ENCODE data around the gene DPP9. TPM values are rescaled to one million over a fixed set of nuclear protein-coding genes. Genes with fewer than 3 reads are reported as not detected.

DPP9 gene
- total and polyA plus RNA-seq, 2 of the 4 experiments (the other 2 are of a cell fraction) = 12.4 to 33.0 TPM

DNA sequence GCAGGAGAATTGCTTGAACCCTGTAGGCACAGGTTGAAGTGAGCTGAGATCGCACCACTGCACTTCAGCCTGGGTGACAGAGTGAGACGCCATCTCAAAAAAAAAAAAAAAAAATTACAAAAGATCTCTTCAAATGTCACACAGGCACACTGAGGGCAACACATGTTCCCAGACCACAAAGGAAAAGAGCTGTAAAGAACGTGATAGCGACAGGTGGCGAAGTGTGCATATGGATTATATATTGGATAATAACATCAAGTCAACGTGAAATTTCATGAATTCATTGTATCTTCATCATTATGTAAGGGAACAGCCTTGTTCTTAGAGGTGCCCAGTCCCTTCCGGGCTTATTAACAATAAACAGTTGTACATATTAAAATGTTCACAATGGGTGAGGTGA is 31.8 kb upstream of the DPP9 start:
- POLR2A ChIA-PET (ENCODE audit: unreplicated experiment) = no interaction called here

More for the DNA sequence above, 31.8 kb upstream of the DPP9 start:
- H3K79me1 ChIP-seq (ENCODE audit: low read depth in 1 of 2, low read length in 2 of 2) = no peaks in the 10 kb centered on the region
- H2AK9ac ChIP-seq (replicated peaks; ENCODE audit: low read depth, low read length, poor library complexity) = no peak overlapping the region
- intact Hi-C loops (cut with micrococcal nuclease) = no loop called here
- H3K36me3 ChIP-seq (ENCODE audit: control insufficient read depth, insufficient read depth, low read length) = no peaks in the 10 kb centered on the region
- dilution Hi-C loops (cut with HindIII; ENCODE audit: low sequenced_read_pairs, unreplicated experiment) = no loop called here
- H2BK120ac ChIP-seq (ENCODE audit: low read depth, low read length) = no peak overlapping the region
- H3K27ac ChIP-seq (ENCODE audit: insufficient read depth, low read length) = no peak overlapping the region
- DNase-seq (no peak), ATAC-seq (ENCODE audit: low read depth) (no peak)
- H3K18ac ChIP-seq (ENCODE audit: low read depth, low read length) = no peak overlapping the region
- no peak overlapping the region for H2BK15ac ChIP-seq (ENCODE audit: low read depth, low read length)
- no peak overlapping the region for H3K4me2 ChIP-seq (ENCODE audit: low read depth, low read length)
- H4K8ac ChIP-seq (ENCODE audit: low read depth in 2 of 2, low read length in 2 of 2) = no peak overlapping the region
- no peaks in the 10 kb centered on the region for H3K9me1 ChIP-seq (ENCODE audit: insufficient read depth, low read length)
- no peak overlapping the region for H4K91ac ChIP-seq (ENCODE audit: insufficient read depth, low read depth, low read length)
- H2BK20ac ChIP-seq (ENCODE audit: low read depth, low read length) = no peak overlapping the region
- no peak overlapping the region for H4K5ac ChIP-seq (ENCODE audit: low read depth, low read length)
- no peak overlapping the region for H3K14ac ChIP-seq (replicated peaks; ENCODE audit: low read depth, low read length)
- no peak overlapping the region for H3K4ac ChIP-seq (ENCODE audit: low read depth, low read length)
- H3K4me3 ChIP-seq (ENCODE audit: insufficient read depth, low read depth, low read length) = no peak overlapping the region
- no peaks in the 10 kb centered on the region for H4K20me1 ChIP-seq (ENCODE audit: insufficient read depth, low read length)
- no peak overlapping the region for H3K56ac ChIP-seq (ENCODE audit: extremely low read depth, insufficient read depth, low read length)
- no peak overlapping the region for H3K9ac ChIP-seq (ENCODE audit: low read depth, low read length)
- H2AK5ac ChIP-seq (ENCODE audit: low read depth, low read length) = no peak overlapping the region
- H2AFZ ChIP-seq (replicated peaks; ENCODE audit: low read length, poor library complexity) = no peak overlapping the region
- H2BK5ac ChIP-seq (ENCODE audit: low read depth, low read length, poor library complexity, severe bottlenecking) = no peak overlapping the region
- CTCF ChIA-PET = no interaction called here
- peaks cover 3% of the 10 kb centered on the region; the same call in 1 of the 2 replicates for H3K9me3 ChIP-seq (ENCODE audit: control insufficient read depth, insufficient read depth, low read length)
- WGBS, 2 experiments (ENCODE audit: extremely low coverage in 2 of 2, insufficient read length in 1 of 2) = no CpG with 5 or more reads among the region's 7 CpGs
- TF ChIP-seq, protein P1, sequence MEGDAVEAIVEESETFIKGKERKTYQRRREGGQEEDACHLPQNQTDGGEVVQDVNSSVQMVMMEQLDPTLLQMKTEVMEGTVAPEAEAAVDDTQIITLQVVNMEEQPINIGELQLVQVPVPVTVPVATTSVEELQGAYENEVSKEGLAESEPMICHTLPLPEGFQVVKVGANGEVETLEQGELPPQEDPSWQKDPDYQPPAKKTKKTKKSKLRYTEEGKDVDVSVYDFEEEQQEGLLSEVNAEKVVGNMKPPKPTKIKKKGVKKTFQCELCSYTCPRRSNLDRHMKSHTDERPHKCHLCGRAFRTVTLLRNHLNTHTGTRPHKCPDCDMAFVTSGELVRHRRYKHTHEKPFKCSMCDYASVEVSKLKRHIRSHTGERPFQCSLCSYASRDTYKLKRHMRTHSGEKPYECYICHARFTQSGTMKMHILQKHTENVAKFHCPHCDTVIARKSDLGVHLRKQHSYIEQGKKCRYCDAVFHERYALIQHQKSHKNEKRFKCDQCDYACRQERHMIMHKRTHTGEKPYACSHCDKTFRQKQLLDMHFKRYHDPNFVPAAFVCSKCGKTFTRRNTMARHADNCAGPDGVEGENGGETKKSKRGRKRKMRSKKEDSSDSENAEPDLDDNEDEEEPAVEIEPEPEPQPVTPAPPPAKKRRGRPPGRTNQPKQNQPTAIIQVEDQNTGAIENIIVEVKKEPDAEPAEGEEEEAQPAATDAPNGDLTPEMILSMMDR (conservative IDR thresholded peaks at IDR 0.05; ENCODE audit: low read depth, low read length) = no peak
- TF ChIP-seq RFX5 (IDR thresholded peaks at IDR 0.05; ENCODE audit: low read depth, low read length) (no peak), SMC3 (IDR thresholded peaks at IDR 0.05; ENCODE audit: low read depth, low read length) (no peak), CEBPB (IDR thresholded peaks at IDR 0.05; ENCODE audit: low read depth, low read length) (no peak), RAD21 (IDR thresholded peaks at IDR 0.05; ENCODE audit: low read length) (no peak), MXI1 (IDR thresholded peaks at IDR 0.05; ENCODE audit: borderline replicate concordance, low read depth, low read length) (no peak), RCOR1 (IDR thresholded peaks at IDR 0.05; ENCODE audit: insufficient replicate concordance, low read length) (no peak), NFE2L2 (IDR thresholded peaks at IDR 0.05; ENCODE audit: low read depth, low read length) (no peak), CHD1 (IDR thresholded peaks at IDR 0.05; ENCODE audit: low read depth, low read length) (no peak), MAZ (IDR thresholded peaks at IDR 0.05; ENCODE audit: borderline replicate concordance, low read depth, low read length) (no peak), POLR2A (IDR thresholded peaks at IDR 0.05; ENCODE audit: low read depth, low read length) (no peak), BHLHE40 (IDR thresholded peaks at IDR 0.05; ENCODE audit: low read depth, low read length) (no peak), FOS (IDR thresholded peaks at IDR 0.05; ENCODE audit: low read depth, low read length) (no peak), MAFK (IDR thresholded peaks at IDR 0.05; ENCODE audit: low read depth, low read length) (no peak)
- TF ChIP-seq, protein P2, sequence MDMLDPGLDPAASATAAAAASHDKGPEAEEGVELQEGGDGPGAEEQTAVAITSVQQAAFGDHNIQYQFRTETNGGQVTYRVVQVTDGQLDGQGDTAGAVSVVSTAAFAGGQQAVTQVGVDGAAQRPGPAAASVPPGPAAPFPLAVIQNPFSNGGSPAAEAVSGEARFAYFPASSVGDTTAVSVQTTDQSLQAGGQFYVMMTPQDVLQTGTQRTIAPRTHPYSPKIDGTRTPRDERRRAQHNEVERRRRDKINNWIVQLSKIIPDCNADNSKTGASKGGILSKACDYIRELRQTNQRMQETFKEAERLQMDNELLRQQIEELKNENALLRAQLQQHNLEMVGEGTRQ (IDR thresholded peaks at IDR 0.05; ENCODE audit: low read depth, low read length) = no peak
- TF ChIP-seq, protein P3, sequence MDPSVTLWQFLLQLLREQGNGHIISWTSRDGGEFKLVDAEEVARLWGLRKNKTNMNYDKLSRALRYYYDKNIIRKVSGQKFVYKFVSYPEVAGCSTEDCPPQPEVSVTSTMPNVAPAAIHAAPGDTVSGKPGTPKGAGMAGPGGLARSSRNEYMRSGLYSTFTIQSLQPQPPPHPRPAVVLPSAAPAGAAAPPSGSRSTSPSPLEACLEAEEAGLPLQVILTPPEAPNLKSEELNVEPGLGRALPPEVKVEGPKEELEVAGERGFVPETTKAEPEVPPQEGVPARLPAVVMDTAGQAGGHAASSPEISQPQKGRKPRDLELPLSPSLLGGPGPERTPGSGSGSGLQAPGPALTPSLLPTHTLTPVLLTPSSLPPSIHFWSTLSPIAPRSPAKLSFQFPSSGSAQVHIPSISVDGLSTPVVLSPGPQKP (IDR thresholded peaks at IDR 0.05; ENCODE audit: borderline replicate concordance, low read depth, low read length) = no peak
- H3K27me3 ChIP-seq (ENCODE audit: control insufficient read depth, insufficient read depth, low read length) = peaks cover 5% of the 10 kb centered on the region
- no TSS peak for BruUV-seq (replicated peaks)
- H3K23ac ChIP-seq (ENCODE audit: low read depth, low read length) = no peak overlapping the region
- no peaks in the 10 kb centered on the region for H3K4me1 ChIP-seq (ENCODE audit: control insufficient read depth, insufficient read depth, low read length)
- in situ Hi-C loops (cut with MboI; ENCODE audit: low sequenced_read_pairs) = no loop called here

Data from IMR-90 (cell line).